ENCODE results near the gene PLCD3.

PLCD3 gene

GRCh38 chr17:45060797-45061605 is 71.3 kb downstream of the PLCD3 start, which contains the start of gene NMT1:
NMT1 (plus strand) TSS chr17:45061317; CDS start chr17:45061330, 13 bp downstream.
- peak; percentile 99 for DNase-seq

GRCh38 chr17:45060382-45060796 is 71.9 kb downstream of the PLCD3 start:
- DNase-seq, result no peak

Measured in amniotic stem cell (primary cell).